HL-60/S4 treated with phorbol 12-myristate 13-acetate at 8.2 ng/mL for 4 days and 3 days (cell line): Measurements from ENCODE around the gene HNRNPA2B1.
"Not testable (repeated sequence)": the region's sequence is repeated elsewhere in the genome, so short reads cannot be mapped to it uniquely, and the experiment has no call there.

Experiments
- in situ Hi-C: fragments of 300-500 bp; cut with MboI; formaldehyde crosslinking; loops from 2 replicates; pipeline ENCODE4 v1.15.0; 2022; ENCODE audit warnings: low sequenced_read_pairs

Gene HNRNPA2B1

DNA sequence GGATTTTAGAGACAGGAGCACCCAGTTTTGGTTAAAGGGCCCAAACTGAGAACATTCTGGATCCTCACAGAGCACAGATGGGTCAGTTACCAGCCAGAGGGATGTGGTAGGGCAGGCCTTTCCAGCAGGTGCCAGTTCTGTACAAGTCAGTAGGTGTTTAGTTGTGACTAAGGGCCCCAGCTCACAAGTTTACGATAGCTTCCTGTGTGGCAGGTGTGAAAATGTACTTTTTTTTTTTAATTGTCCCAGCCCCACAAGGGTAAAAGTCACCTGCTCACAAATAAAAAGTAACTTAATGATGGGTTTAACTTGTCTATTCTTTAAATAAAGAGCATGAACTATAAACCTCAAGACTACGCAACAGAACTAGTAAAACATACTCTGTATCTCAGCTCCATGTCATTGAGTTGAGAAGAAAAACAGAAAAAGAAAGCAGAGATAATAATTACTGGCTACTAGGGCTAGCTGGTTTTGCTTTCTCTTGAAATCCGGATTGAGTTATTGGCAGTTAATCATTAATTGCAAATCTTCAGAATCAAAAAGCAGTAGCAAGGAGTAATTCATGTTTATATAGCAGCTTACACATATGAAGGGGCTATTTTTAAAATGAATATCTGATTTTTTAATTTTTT lies 33.1 kb downstream of the HNRNPA2B1 start:
- in situ Hi-C loops, result no loop called here

DNA sequence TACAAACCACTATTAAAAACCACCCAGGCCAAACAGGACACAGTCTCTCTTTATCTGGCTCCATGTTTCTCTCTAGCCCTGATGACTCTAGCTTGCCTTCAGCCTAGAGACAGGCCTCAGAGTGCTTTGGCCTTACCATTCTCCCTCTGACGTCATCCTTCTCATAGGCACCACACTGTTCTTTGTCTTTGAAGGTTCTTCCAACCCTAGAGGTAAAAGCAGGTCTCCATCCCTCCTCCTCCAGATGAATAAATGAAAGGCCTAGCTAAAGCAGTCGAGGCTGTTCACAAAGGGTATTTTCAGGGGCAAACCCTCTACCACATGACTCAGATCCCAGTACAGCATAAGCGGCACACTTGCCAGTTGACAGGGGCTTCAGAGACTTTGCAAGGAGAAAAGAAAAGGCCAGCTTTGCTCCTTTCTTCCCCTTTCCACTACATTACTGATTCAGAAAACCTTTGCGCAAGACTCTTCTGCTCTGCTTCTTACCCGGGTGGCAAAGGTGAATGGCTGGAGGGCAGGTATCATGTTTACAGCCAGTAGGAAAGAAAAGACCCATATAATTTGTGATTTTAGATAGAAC lies 33.8 kb downstream of the HNRNPA2B1 start:
- in situ Hi-C loops, result no loop called here

GRCh38 chr7:26165950-26166683 lies 34.4 kb downstream of the HNRNPA2B1 start:
- in situ Hi-C loops, result no loop called here

- in situ Hi-C loops, result not testable (repeated sequence)
Observed at GRCh38 chr7:26163804-26164203, 36.7 kb downstream of the HNRNPA2B1 start.

GRCh38 chr7:26162431-26162830 lies 38.1 kb downstream of the HNRNPA2B1 start:
- in situ Hi-C loops, result no loop called here

DNA sequence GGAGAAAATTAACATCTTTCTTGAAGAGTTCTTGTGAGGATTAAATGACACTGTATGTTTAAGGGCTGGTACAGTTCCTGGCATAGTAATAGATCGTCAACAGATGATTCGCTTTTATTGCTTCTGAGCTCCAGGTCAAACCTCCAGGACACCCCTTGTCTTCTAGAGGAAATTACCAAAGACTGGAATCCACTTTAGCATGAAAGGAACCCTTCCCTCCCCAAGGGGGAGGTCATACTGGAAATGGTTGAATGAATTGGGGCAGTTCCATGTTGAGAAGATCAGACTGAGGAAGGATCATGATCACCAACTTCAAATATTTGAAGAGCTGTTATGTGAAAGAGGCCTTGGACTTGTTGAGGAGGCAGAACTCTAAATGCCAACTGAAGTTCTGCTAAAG lies 39.6 kb downstream of the HNRNPA2B1 start:
- in situ Hi-C loops, result no loop called here

DNA sequence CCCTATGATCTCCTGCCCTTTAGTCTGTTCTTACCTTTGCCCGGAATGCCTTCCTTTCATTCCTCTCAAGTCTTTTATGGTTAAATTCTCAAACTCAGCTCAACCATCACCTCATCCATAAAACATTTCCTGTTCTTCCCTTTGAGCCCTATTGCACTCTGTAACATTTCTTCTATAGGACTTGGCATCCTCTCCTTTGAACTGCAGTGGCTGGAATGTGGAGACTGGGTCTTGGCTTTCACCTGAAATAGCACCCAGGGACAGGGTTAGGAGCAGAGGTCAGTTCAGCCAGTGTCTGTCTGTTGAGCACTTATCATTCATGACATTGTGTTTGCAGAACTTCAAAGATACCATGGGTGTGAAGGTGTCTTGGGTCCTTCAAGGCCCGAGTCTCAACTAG lies 41.3 kb downstream of the HNRNPA2B1 start:
- in situ Hi-C loops, result no loop called here

GRCh38 chr7:26157520-26158105 lies 42.9 kb downstream of the HNRNPA2B1 start:
- in situ Hi-C loops, result no loop called here

GRCh38 chr7:26156451-26157420 lies 43.8 kb downstream of the HNRNPA2B1 start:
- in situ Hi-C loops, result no loop called here

DNA sequence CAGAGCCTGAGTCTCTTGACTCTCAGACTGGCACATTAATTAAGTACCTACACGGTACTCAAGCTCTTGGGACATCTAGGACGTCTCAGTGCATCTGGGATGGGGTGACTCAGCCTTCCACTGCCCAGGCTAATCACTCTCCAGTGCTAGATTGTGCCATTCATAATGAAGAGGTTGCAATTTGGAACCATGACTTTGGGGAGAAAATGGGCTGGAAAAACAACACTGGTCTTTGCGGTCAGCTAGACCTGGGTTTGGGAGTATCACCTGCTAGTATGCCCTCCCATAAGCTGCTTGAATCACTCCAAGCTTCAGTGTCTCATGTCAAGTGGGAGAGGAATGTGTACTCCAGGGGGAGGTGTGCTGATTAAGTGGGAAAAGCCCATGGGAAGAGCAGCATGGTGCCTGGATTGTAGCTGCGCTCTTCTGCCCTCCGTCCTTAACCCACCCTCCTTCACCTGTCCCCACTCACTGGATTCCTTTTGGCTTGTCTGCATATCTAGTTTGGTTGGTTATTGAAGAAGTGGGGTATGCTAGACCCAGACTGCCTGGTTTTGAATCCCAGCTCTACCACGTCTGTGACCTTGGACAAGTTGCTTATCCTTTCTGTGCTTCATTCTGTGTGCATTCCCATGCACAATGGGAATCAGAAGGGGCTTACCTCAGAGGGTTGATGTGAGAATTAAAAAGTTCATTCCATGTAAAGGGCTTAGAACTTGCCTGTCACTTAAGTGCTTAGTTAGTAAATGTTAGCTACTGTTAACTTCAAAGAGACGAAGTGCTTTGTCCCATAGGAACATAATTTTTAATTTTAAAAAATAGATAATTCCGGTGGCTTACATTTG lies 44.8 kb downstream of the HNRNPA2B1 start:
- in situ Hi-C loops, result no loop called here

DNA sequence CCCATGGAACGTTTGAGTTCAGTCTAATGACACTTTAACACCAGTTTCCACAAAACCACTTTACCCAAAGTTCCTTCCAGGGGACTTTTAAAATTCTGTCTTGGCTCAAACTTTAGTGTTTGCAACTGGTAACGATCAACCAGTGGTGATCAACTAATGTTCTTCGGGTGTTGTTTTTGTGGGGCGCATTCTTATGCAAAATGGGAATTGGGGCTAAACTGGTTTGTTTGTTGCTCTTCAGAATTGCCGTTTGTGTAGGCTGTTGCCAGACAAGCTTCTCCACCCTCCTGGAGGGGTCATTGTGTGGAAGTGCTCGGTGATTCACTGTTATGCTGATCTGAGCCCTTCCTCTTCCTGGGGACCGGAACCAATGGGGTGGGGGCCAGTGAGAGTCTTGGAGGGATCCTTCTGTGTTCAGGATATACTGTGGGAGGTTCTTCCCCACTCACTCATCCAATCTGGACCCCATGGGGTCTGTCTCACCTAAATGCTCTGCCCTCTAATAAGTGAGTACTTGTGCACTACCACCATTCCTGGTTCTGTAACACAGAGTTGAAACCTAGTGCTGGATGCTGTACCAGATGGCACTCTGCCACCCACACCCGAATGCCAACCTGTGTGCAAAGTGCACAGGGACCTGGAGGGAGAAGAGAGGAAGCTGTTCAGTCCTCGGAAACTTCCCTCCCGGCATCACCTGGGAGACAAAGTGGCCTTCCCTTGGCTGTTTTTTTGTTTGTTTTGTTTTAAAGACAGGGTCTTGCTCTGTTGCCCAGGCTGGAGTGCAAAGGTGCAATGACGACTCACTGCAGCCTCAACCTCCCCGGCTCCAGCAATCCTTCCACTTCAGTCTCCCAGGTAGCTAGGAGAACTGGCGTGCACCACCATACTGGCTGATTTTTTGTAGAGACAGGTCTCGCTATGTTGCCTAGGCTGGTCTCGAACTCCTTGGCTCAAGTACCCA lies 46.4 kb downstream of the HNRNPA2B1 start:
- in situ Hi-C loops, result no loop called here

- in situ Hi-C loops, result no loop called here
Observed at GRCh38 chr7:26153241-26153822, 47.2 kb downstream of the HNRNPA2B1 start.

GRCh38 chr7:26152782-26153240 lies 47.7 kb downstream of the HNRNPA2B1 start:
- in situ Hi-C loops, result not testable (repeated sequence)

DNA sequence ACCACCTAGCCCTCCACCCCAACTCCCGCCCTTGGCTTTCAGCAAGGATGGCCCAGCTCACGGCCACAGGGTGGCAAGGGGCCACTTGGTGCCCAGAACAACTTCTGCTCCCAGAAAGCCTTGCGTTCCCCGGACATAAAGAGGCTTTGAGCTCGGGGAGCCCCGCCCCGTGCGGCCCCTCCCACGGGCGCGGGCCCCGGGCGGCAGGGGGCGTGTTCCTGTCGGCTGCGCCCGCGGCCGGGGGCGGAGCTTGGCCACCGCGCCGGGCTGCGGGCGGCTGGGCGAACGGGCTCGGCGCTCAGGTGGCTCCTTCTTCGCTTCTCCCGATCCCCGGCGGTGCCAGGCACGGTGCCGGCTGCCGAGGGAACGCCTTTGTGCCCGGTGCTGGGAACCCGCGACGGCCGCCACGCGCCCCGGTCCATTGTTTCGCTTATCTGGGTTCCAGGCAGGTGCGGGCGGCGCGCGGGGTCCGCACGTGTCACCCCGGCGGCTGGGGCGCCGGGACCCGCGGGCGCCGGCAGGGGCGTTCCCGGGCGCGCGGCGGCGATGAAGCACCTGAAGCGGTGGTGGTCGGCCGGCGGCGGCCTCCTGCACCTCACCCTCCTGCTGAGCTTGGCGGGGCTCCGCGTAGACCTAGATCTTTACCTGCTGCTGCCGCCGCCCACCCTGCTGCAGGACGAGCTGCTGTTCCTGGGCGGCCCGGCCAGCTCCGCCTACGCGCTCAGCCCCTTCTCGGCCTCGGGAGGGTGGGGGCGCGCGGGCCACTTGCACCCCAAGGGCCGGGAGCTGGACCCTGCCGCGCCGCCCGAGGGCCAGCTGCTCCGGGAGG lies 48.4 kb downstream of the HNRNPA2B1 start, which contains the start of gene NFE2L3:
Gene NFE2L3, plus strand, starts transcription at position 246 of the 829 bp plus-strand sequence. Its CDS starts 301 bp downstream, at position 547.
- in situ Hi-C loops, result no loop called here

GRCh38 chr7:26151650-26151952 lies 48.9 kb downstream of the HNRNPA2B1 start:
- in situ Hi-C loops, result no loop called here

- in situ Hi-C loops, result no loop called here
Observed at GRCh38 chr7:26151096-26151495, 49.5 kb downstream of the HNRNPA2B1 start.

DNA sequence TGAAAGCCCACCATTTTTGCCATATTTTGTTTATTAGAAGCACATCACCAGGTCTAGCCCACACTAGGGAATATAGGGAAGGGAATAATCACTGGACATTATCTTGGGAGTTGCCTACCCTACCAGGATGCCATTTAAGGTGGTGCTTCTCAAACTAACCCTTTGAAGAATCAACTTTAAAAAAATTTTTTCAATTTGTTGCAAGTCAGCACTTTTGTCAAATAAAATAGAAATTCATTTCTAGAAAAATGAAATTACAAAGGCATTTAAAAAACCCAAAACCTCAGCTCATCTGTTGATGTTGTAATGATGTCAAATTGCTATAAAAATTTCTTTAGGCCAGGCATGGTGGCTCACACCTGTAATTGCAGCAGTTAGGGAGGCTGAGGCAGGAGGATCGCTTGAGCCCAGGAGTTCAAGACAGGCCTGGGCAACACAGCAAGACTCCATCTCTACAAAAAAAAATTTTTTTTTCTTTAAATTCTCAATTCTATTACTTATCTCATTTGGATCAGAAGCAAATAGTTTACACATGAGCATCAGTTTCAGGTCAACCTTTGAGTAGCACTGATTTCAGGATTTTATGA lies 51.1 kb downstream of the HNRNPA2B1 start:
- in situ Hi-C loops, result no loop called here
